A673 (cell line): ENCODE results near the gene SREBF1.

ENCODE experiments used
- CTCF ChIP-seq: fragments of 300-800, 200-600 bp; sonication (generic); conservative IDR thresholded peaks from 2 replicates; pipeline ENCODE4 v1.5.1; 2017; ENCODE audit warnings: low read depth, mild to moderate bottlenecking, antibody characterized with exemption, low read length, moderate library complexity, mixed read lengths
- EZH2 ChIP-seq: fragments of 200-600 bp; sonication (generic); IDR thresholded peaks from 2 replicates; pipeline ENCODE4 v1.6.1; 2017; ENCODE audit warnings: borderline replicate concordance, low read depth, mild to moderate bottlenecking, mixed read lengths, antibody characterized with exemption, low read length; ENCODE audit not compliant: poor library complexity, severe bottlenecking

GRCh38 chr17:17772231-17772630 is 64.6 kb downstream of the SREBF1 start:
- TF ChIP-seq CTCF, result no peak
- no peak for TF ChIP-seq EZH2
